ENCODE results near the gene IRAK1.

GRCh38 chrX:154027022-154027402 lies 7.3 kb upstream of the IRAK1 start:
- TF ChIP-seq MLLT1 (IDR thresholded peaks at IDR 0.05), result no peak
- no peak for TF ChIP-seq ZNF274 (IDR thresholded peaks at IDR 0.05; ENCODE audit: borderline replicate concordance, low read depth, low read length)
